ACC112 (cell line): Measurements from ENCODE around the gene EIF5.

ENCODE experiments used
- H2AFZ ChIP-seq: fragments of 200-600 bp; sonication (generic); one replicate; pipeline ENCODE4 v1.6.0; 2017; ENCODE audit warnings: antibody characterized with exemption, low read length; ENCODE audit not compliant: unreplicated experiment
- H3K27ac ChIP-seq: fragments of 200-600 bp; sonication (generic); 2 replicates; pipeline ENCODE4 v1.5.1; 2014; ENCODE audit warnings: low read depth, mild to moderate bottlenecking, antibody characterized with exemption, low read length, moderate library complexity
- H3K27me3 ChIP-seq: fragments of 200-600 bp; sonication (generic); 2 replicates; pipeline ENCODE4 v1.6.1; 2014; ENCODE audit warnings: mild to moderate bottlenecking, antibody characterized with exemption, low read length, moderate library complexity, mixed read lengths; ENCODE audit not compliant: insufficient read depth
- H3K36me3 ChIP-seq: fragments of 200-600 bp; sonication (generic); 2 replicates; pipeline ENCODE4 v1.6.1; 2016; ENCODE audit warnings: mild to moderate bottlenecking, antibody characterized with exemption, low read length, moderate library complexity, mixed read lengths; ENCODE audit not compliant: insufficient read depth
- H3K4me1 ChIP-seq: fragments of 200-600 bp; sonication (generic); one replicate; pipeline ENCODE4 v1.6.1; 2016; ENCODE audit warnings: low read length, mixed read lengths; ENCODE audit not compliant: insufficient read depth, unreplicated experiment, control insufficient read depth
- H3K4me3 ChIP-seq: fragments of 200-600 bp; sonication (generic); 2 replicates; pipeline ENCODE4 v1.5.1; 2014; ENCODE audit warnings: mild to moderate bottlenecking, low read depth, low read length
- H3K79me2 ChIP-seq: fragments of 200-600 bp; sonication (generic); one replicate; pipeline ENCODE4 v1.6.0; 2016; ENCODE audit warnings: low read length; ENCODE audit not compliant: control insufficient read depth, unreplicated experiment, insufficient read depth

The EIF5 gene

GRCh38 chr14:103319422-103319821 lies 14.6 kb upstream of the EIF5 start:
- Histone ChIP-seq H3K27me3 (no peaks in the 10 kb centered on the region), H3K4me1 (no peaks in the 10 kb centered on the region), H3K79me2 (no peaks in the 10 kb centered on the region), H2AFZ (no peak overlapping the region), H3K27ac (no peak overlapping the region), H3K36me3 (no peaks in the 10 kb centered on the region), H3K4me3 (no peak overlapping the region)

GRCh38 chr14:103326078-103326477 lies 8.0 kb upstream of the EIF5 start:
- Histone ChIP-seq H3K27me3 (no peaks in the 10 kb centered on the region), H3K27ac (no peak overlapping the region), H3K36me3 (no peaks in the 10 kb centered on the region), H3K79me2 (no peaks in the 10 kb centered on the region), H3K4me1 (no peaks in the 10 kb centered on the region), H2AFZ (no peak overlapping the region), H3K4me3 (no peak overlapping the region)

GRCh38 chr14:103328941-103329340 lies 5.1 kb upstream of the EIF5 start:
- Histone ChIP-seq H3K36me3 (no peaks in the 10 kb centered on the region), H3K27ac (no peak overlapping the region), H3K4me3 (no peak overlapping the region), H3K79me2 (peaks cover 9% of the 10 kb centered on the region), H3K27me3 (no peaks in the 10 kb centered on the region), H2AFZ (no peak overlapping the region), H3K4me1 (peaks cover 11% of the 10 kb centered on the region)

GRCh38 chr14:103329401-103330347 lies 4.4 kb upstream of the EIF5 start:
- Histone ChIP-seq H3K4me1 (peaks cover 11% of the 10 kb centered on the region), H3K4me3 (no peak overlapping the region), H3K79me2 (peaks cover 13% of the 10 kb centered on the region), H3K27me3 (no peaks in the 10 kb centered on the region), H3K27ac (no peak overlapping the region), H3K36me3 (no peaks in the 10 kb centered on the region), H2AFZ (no peak overlapping the region)

- Histone ChIP-seq H3K27ac (no peak overlapping the region), H3K36me3 (peaks cover 8% of the 10 kb centered on the region), H3K27me3 (no peaks in the 10 kb centered on the region), H3K4me1 (peaks cover 12% of the 10 kb centered on the region), H3K79me2 (peaks cover 22% of the 10 kb centered on the region), H3K4me3 (no peak overlapping the region), H2AFZ (no peak overlapping the region)
These were observed 3.5 kb upstream of the EIF5 start for GRCh38 chr14:103330536-103330935.

- Histone ChIP-seq H3K4me3 (peak overlapping the region; percentile 90), H2AFZ (no peak overlapping the region), H3K27ac (peak overlapping the region; percentile 2; the same call in 1 of the 2 replicates), H3K36me3 (peaks cover 25% of the 10 kb centered on the region), H3K27me3 (no peaks in the 10 kb centered on the region), H3K79me2 (peaks cover 40% of the 10 kb centered on the region), H3K4me1 (peaks cover 25% of the 10 kb centered on the region)
These were observed 1.7 kb upstream of the EIF5 start for GRCh38 chr14:103332143-103332919.

- Histone ChIP-seq H3K27ac (peak overlapping the region; percentile 97), H3K79me2 (peaks cover 66% of the 10 kb centered on the region), H3K4me1 (peaks cover 25% of the 10 kb centered on the region), H3K27me3 (no peaks in the 10 kb centered on the region), H2AFZ (no peak overlapping the region), H3K4me3 (peak overlapping the region; percentile 90), H3K36me3 (peaks cover 52% of the 10 kb centered on the region)
These were observed 896 bp downstream of the EIF5 start for GRCh38 chr14:103334644-103335622.

GRCh38 chr14:103336191-103336590 lies 2.2 kb downstream of the EIF5 start:
- Histone ChIP-seq H2AFZ (no peak overlapping the region), H3K27ac (no peak overlapping the region), H3K4me1 (peaks cover 25% of the 10 kb centered on the region), H3K36me3 (peaks cover 63% of the 10 kb centered on the region), H3K79me2 (peaks cover 73% of the 10 kb centered on the region), H3K4me3 (peak overlapping the region; percentile 90), H3K27me3 (no peaks in the 10 kb centered on the region)

GRCh38 chr14:103337794-103338193 lies 3.8 kb downstream of the EIF5 start:
- H3K27me3 ChIP-seq: no peaks in the 10 kb centered on the region
- H3K79me2 ChIP-seq: peaks cover 67% of the 10 kb centered on the region
- H3K4me3 ChIP-seq: no peak overlapping the region
- H3K27ac ChIP-seq: no peak overlapping the region
- peaks cover 79% of the 10 kb centered on the region for H3K36me3 ChIP-seq
- H2AFZ ChIP-seq: no peak overlapping the region
- peaks cover 13% of the 10 kb centered on the region for H3K4me1 ChIP-seq

- H3K27ac ChIP-seq: no peak overlapping the region
- H3K4me1 ChIP-seq: peaks cover 17% of the 10 kb centered on the region
- no peak overlapping the region for H2AFZ ChIP-seq
- no peaks in the 10 kb centered on the region for H3K27me3 ChIP-seq
- H3K79me2 ChIP-seq: peaks cover 59% of the 10 kb centered on the region
- peaks cover 90% of the 10 kb centered on the region for H3K36me3 ChIP-seq
- no peak overlapping the region for H3K4me3 ChIP-seq
These were observed 5.5 kb downstream of the EIF5 start for GRCh38 chr14:103339561-103339960.
